Smooth muscle cell (in vitro differentiated cells): Measurements from ENCODE around the gene OLFM1. TPM values are rescaled to one million over a fixed set of nuclear protein-coding genes. Genes with fewer than 3 reads are reported as not detected.

Experiments
- DNase-seq: peaks from one replicate; lab custom pipeline; 2025; ENCODE audit not compliant: unreplicated experiment; lab: John Stamatoyannopoulos, UW
- H2AFZ ChIP-seq: fragments of 200-600 bp; sonication (generic); 2 replicates; pipeline ENCODE4 v1.6.0; 2016; ENCODE audit warnings: antibody characterized with exemption, low read depth, mild to moderate bottlenecking
- H3F3A ChIP-seq: fragments of 200-600 bp; sonication (generic); 2 replicates; pipeline ENCODE4 v1.6.0; 2017; ENCODE audit warnings: antibody characterized with exemption, low read depth
- H3K27ac ChIP-seq: fragments of 200-600 bp; sonication (generic); 2 replicates; pipeline ENCODE4 v1.5.1; 2016; ENCODE audit warnings: low read depth, mild to moderate bottlenecking
- H3K27me3 ChIP-seq: fragments of 200-600 bp; sonication (generic); 2 replicates; pipeline ENCODE4 v1.6.1; 2016; ENCODE audit warnings: low read depth, mild to moderate bottlenecking
- H3K36me3 ChIP-seq: fragments of 200-600 bp; sonication (generic); 2 replicates; pipeline ENCODE4 v1.5.1; 2016; ENCODE audit warnings: low read depth
- H3K4me1 ChIP-seq: fragments of 200-600 bp; sonication (generic); 2 replicates; pipeline ENCODE4 v1.5.1; 2016; ENCODE audit warnings: low read depth
- H3K4me2 ChIP-seq: fragments of 200-600 bp; sonication (generic); 2 replicates; pipeline ENCODE4 v1.6.0; 2016; ENCODE audit warnings: mild to moderate bottlenecking
- H3K4me3 ChIP-seq: fragments of 200-600 bp; sonication (generic); 2 replicates; pipeline ENCODE4 v1.5.1; 2016; ENCODE audit warnings: mild to moderate bottlenecking
- H3K79me2 ChIP-seq: fragments of 200-600 bp; sonication (generic); 2 replicates; pipeline ENCODE4 v1.6.0; 2016; ENCODE audit warnings: low read depth, mild to moderate bottlenecking
- H3K9ac ChIP-seq: fragments of 200-600 bp; sonication (generic); 2 replicates; pipeline ENCODE4 v1.6.0; 2016; ENCODE audit warnings: low read depth
- H3K9me3 ChIP-seq: fragments of 200-600 bp; sonication (generic); replicated peaks from 2 replicates; pipeline ENCODE4 v1.5.1; 2016; ENCODE audit warnings: low read depth
- H4K20me1 ChIP-seq: fragments of 200-600 bp; sonication (generic); 2 replicates; pipeline ENCODE4 v1.6.0; 2016; ENCODE audit warnings: low read depth
- CTCF ChIP-seq: fragments of 200-600 bp; sonication (generic); IDR thresholded peaks from 2 replicates; pipeline ENCODE4 v1.5.1; 2017; ENCODE audit warnings: borderline replicate concordance, mild to moderate bottlenecking, antibody characterized with exemption; ENCODE audit not compliant: insufficient read depth, poor library complexity, severe bottlenecking
- WGBS: methylation state at CpG from one replicate; pipeline ENCODE4 v1.1.7; 2016; ENCODE audit warnings: low lambda C conversion rate; 5-methylcytosine and 5-hydroxymethylcytosine counted together
- polyA plus RNA-seq: library from polyadenylated mRNA; unstranded; fragments of >200 nt; fragmentation: Nextera tagmentation; extraction: Ambion mirVana; gene quantifications from 2 replicates; pipeline ENCODE4 v1.2.1, GENCODE V29; 2016
- total RNA-seq: library from RNA; depleted of rRNA; stranded (reverse); fragments of >200 nt; gene quantifications from 2 replicates; pipeline ENCODE4 v1.2.3, GENCODE V29; 2014

The OLFM1 gene
- total and polyA plus RNA-seq, 2 experiments from 2014 or later: 4.5 to 11.0 TPM

- Histone ChIP-seq H3K27ac (no peak overlapping the region), H3K4me3 (no peak overlapping the region), H3K79me2 (no peaks in the 10 kb centered on the region), H4K20me1 (no peaks in the 10 kb centered on the region), H3K4me1 (peaks cover 6% of the 10 kb centered on the region), H3F3A (no peaks in the 10 kb centered on the region), H3K27me3 (no peaks in the 10 kb centered on the region), H3K9me3 (no peaks in the 10 kb centered on the region), H2AFZ (no peak overlapping the region), H3K36me3 (no peaks in the 10 kb centered on the region), H3K9ac (no peak overlapping the region), H3K4me2 (no peak overlapping the region)
- 94% methylated on average over 2 of the region's 2 CpGs for WGBS
- no peak for TF ChIP-seq CTCF
- no peak for DNase-seq
These were observed 53.8 kb downstream of the OLFM1 start for GRCh38 chr9:135141183-135141774.

GRCh38 chr9:135144581-135145170 is 57.2 kb downstream of the OLFM1 start:
- Histone ChIP-seq H3K79me2 (no peaks in the 10 kb centered on the region), H3K27me3 (no peaks in the 10 kb centered on the region), H3K9me3 (no peaks in the 10 kb centered on the region), H4K20me1 (no peaks in the 10 kb centered on the region), H3K27ac (no peak overlapping the region), H3K4me1 (no peaks in the 10 kb centered on the region), H3K4me2 (no peak overlapping the region), H3F3A (no peaks in the 10 kb centered on the region), H3K9ac (no peak overlapping the region), H3K36me3 (no peaks in the 10 kb centered on the region), H2AFZ (no peak overlapping the region), H3K4me3 (no peak overlapping the region)
- no peak for DNase-seq
- 76% methylated on average over 14 of the region's 16 CpGs for WGBS
- no peak for TF ChIP-seq CTCF

GRCh38 chr9:135145312-135145711 is 57.8 kb downstream of the OLFM1 start:
- 89% methylated on average over 9 of the region's 9 CpGs for whole genome bisulfite sequencing
- no peaks in the 10 kb centered on the region for H3K4me1 ChIP-seq
- no peak for TF ChIP-seq CTCF

GRCh38 chr9:135146241-135146640 is 58.8 kb downstream of the OLFM1 start:
- 92% methylated on average over 4 of the region's 4 CpGs for WGBS
- H3K9ac ChIP-seq: no peak overlapping the region
- H3K27me3 ChIP-seq: no peaks in the 10 kb centered on the region
- no peak for DNase-seq
- no peaks in the 10 kb centered on the region for H3K9me3 ChIP-seq
- no peak for TF ChIP-seq CTCF
- H3K4me1 ChIP-seq: no peaks in the 10 kb centered on the region
- no peaks in the 10 kb centered on the region for H4K20me1 ChIP-seq
- no peaks in the 10 kb centered on the region for H3K36me3 ChIP-seq
- no peak overlapping the region for H3K27ac ChIP-seq
- no peak overlapping the region for H3K4me2 ChIP-seq
- H3K79me2 ChIP-seq: no peaks in the 10 kb centered on the region
- H3F3A ChIP-seq: no peaks in the 10 kb centered on the region
- no peak overlapping the region for H3K4me3 ChIP-seq
- no peak overlapping the region for H2AFZ ChIP-seq

More at GRCh38 chr9:135145312-135145711, 57.8 kb downstream of the OLFM1 start:
- H3K27ac ChIP-seq: no peak overlapping the region
- no peaks in the 10 kb centered on the region for H3K9me3 ChIP-seq
- H4K20me1 ChIP-seq: no peaks in the 10 kb centered on the region
- no peak overlapping the region for H3K9ac ChIP-seq
- no peaks in the 10 kb centered on the region for H3K79me2 ChIP-seq
- DNase-seq: no peak
- no peak overlapping the region for H2AFZ ChIP-seq
- no peak overlapping the region for H3K4me2 ChIP-seq
- H3K4me3 ChIP-seq: no peak overlapping the region
- H3K27me3 ChIP-seq: no peaks in the 10 kb centered on the region
- no peaks in the 10 kb centered on the region for H3F3A ChIP-seq
- H3K36me3 ChIP-seq: no peaks in the 10 kb centered on the region
